ENCODE measurements around the gene MC1R. TPM values are rescaled to one million over a fixed set of nuclear protein-coding genes. Genes with fewer than 3 reads are reported as not detected.
"Not testable (repeated sequence)": the region's sequence is repeated elsewhere in the genome, so short reads cannot be mapped to it uniquely, and the experiment has no call there.

The MC1R gene
- total RNA-seq = 1 to 10 TPM; 2.1 to 4.3 TPM
- long read RNA-seq, partial matches to known transcripts = 0 of 2 reads
- long read RNA-seq, other reads (novel, unspliced or antisense) = 1 of 2 reads

GRCh38 chr16:89918453-89919347 is at the start of gene MC1R:
Gene MC1R (plus strand): TSS chr16:89918862. CDS start chr16:89919259, 397 bp downstream.
- no peak for ATAC-seq
- DNase-seq = no peak
- intact Hi-C loops (cut with DNase I, micrococcal nuclease) = no loop called here

- no peak for DNase-seq
- intact Hi-C loops (cut with DNase I, micrococcal nuclease) = no loop called here
- ATAC-seq = no peak
Measured at GRCh38 chr16:89869911-89870310, 48.8 kb upstream of the MC1R start.

GRCh38 chr16:89870440-89870839 is 48.2 kb upstream of the MC1R start:
- ATAC-seq (no peak), DNase-seq (no peak)
- intact Hi-C loops (cut with DNase I, micrococcal nuclease) = no loop called here

GRCh38 chr16:89871895-89872294 is 46.8 kb upstream of the MC1R start:
- intact Hi-C loops (cut with DNase I, micrococcal nuclease) = no loop called here
- ATAC-seq = no peak

GRCh38 chr16:89873109-89873971 is 45.3 kb upstream of the MC1R start, which contains the start of gene TCF25:
Gene TCF25 (plus strand): TSS chr16:89873592. CDS start chr16:89873668, 76 bp downstream.
- DNase-seq (peak; percentile 82 to 86), ATAC-seq (peak; percentile 66)
- intact Hi-C loops (cut with DNase I, micrococcal nuclease) = no loop called here

More at GRCh38 chr16:89871895-89872294, 46.8 kb upstream of the MC1R start:
- no peak for DNase-seq

- intact Hi-C loops (cut with DNase I, micrococcal nuclease) = no loop called here
- ATAC-seq = peak; percentile 83
- DNase-seq = peak; percentile 94 to 97
Measured at GRCh38 chr16:89873972-89874689, 44.5 kb upstream of the MC1R start.

- ATAC-seq; DNase-seq; intact Hi-C loops (cut with DNase I, micrococcal nuclease): not testable (repeated sequence)
Measured at GRCh38 chr16:89879123-89879522, 39.5 kb upstream of the MC1R start.

- ATAC-seq (no peak), DNase-seq (no peak)
- intact Hi-C loops (cut with DNase I, micrococcal nuclease) = no loop called here
Measured at GRCh38 chr16:89880477-89881367, 37.9 kb upstream of the MC1R start.

- intact Hi-C loops (cut with DNase I, micrococcal nuclease) = no loop called here
- ATAC-seq (no peak), DNase-seq (no peak)
Measured at GRCh38 chr16:89881368-89881730, 37.3 kb upstream of the MC1R start.

- DNase-seq (no peak), ATAC-seq (no peak)
- intact Hi-C loops (cut with DNase I, micrococcal nuclease) = no loop called here
Measured at GRCh38 chr16:89883346-89884040, 35.2 kb upstream of the MC1R start.

- ATAC-seq = no peak
- intact Hi-C loops (cut with DNase I, micrococcal nuclease) = no loop called here
- no peak for DNase-seq
Measured at GRCh38 chr16:89884041-89884421, 34.6 kb upstream of the MC1R start.

- ATAC-seq (no peak), DNase-seq (no peak)
- intact Hi-C loops (cut with DNase I, micrococcal nuclease) = no loop called here
Measured at GRCh38 chr16:89887243-89887642, 31.4 kb upstream of the MC1R start.

- no peak for ATAC-seq
- intact Hi-C loops (cut with DNase I, micrococcal nuclease) = no loop called here
Measured at GRCh38 chr16:89890200-89890599, 28.5 kb upstream of the MC1R start.

GRCh38 chr16:89890886-89891657 is 27.6 kb upstream of the MC1R start:
- DNase-seq = no peak
- intact Hi-C loops (cut with DNase I, micrococcal nuclease) = no loop called here
- no peak for ATAC-seq

More at GRCh38 chr16:89890200-89890599, 28.5 kb upstream of the MC1R start:
- no peak for DNase-seq

- intact Hi-C loops (cut with DNase I, micrococcal nuclease) = no loop called here
- no peak for ATAC-seq
- DNase-seq = no peak
Measured at GRCh38 chr16:89892055-89892630, 26.5 kb upstream of the MC1R start.

- intact Hi-C loops (cut with DNase I, micrococcal nuclease) = no loop called here
- DNase-seq (no peak), ATAC-seq (no peak)
Measured at GRCh38 chr16:89892635-89893034, 26.0 kb upstream of the MC1R start.

All from left colon (tissue), 2 donors.